ENCODE data around the gene CNTROB. TPM values are rescaled to one million over a fixed set of nuclear protein-coding genes. Genes with fewer than 3 reads are reported as not detected.
"Not testable (repeated sequence)": the region's sequence is repeated elsewhere in the genome, so short reads cannot be mapped to it uniquely, and the experiment has no call there.

The CNTROB gene
- total RNA-seq, 1 donor from 2014 or later: 30.2 TPM

GRCh38 chr17:7945651-7946050 is 13.6 kb downstream of the CNTROB start:
- no peak for TF ChIP-seq CTCF (IDR thresholded peaks at IDR 0.05)
- Mint-ChIP-seq H3K4me1 (ENCODE audit: unreplicated experiment) (no peaks in the 10 kb centered on the region), H3K27me3 (ENCODE audit: unreplicated experiment) (no peaks in the 10 kb centered on the region), H3K36me3 (ENCODE audit: unreplicated experiment) (peaks cover 51% of the 10 kb centered on the region), H3K9me3 (ENCODE audit: unreplicated experiment) (no peaks in the 10 kb centered on the region), H3K27ac (ENCODE audit: unreplicated experiment) (no peak overlapping the region), H3K4me3 (ENCODE audit: unreplicated experiment) (no peak overlapping the region)
- no peak for DNase-seq (ENCODE audit: extremely low spot score, unreplicated experiment)

GRCh38 chr17:7946441-7946840 is 14.4 kb downstream of the CNTROB start:
- no peak overlapping the region for H3K27ac Mint-ChIP-seq (ENCODE audit: unreplicated experiment)
- H3K27me3 Mint-ChIP-seq (ENCODE audit: unreplicated experiment): no peaks in the 10 kb centered on the region
- DNase-seq (ENCODE audit: extremely low spot score, unreplicated experiment): no peak
- peaks cover 47% of the 10 kb centered on the region for H3K36me3 Mint-ChIP-seq (ENCODE audit: unreplicated experiment)
- no peaks in the 10 kb centered on the region for H3K9me3 Mint-ChIP-seq (ENCODE audit: unreplicated experiment)
- no peak for TF ChIP-seq CTCF (IDR thresholded peaks at IDR 0.05)
- H3K4me3 Mint-ChIP-seq (ENCODE audit: unreplicated experiment): no peak overlapping the region
- no peaks in the 10 kb centered on the region for H3K4me1 Mint-ChIP-seq (ENCODE audit: unreplicated experiment)

GRCh38 chr17:7947651-7948050 is 15.6 kb downstream of the CNTROB start:
- H3K4me3 Mint-ChIP-seq (ENCODE audit: unreplicated experiment): no peak overlapping the region

GRCh38 chr17:7950578-7950977 is 18.6 kb downstream of the CNTROB start:
- Mint-ChIP-seq H3K27ac (ENCODE audit: unreplicated experiment) (no peak overlapping the region), H3K27me3 (ENCODE audit: unreplicated experiment) (no peaks in the 10 kb centered on the region), H3K9me3 (ENCODE audit: unreplicated experiment) (no peaks in the 10 kb centered on the region), H3K4me1 (ENCODE audit: unreplicated experiment) (no peaks in the 10 kb centered on the region), H3K4me3 (ENCODE audit: unreplicated experiment) (no peak overlapping the region), H3K36me3 (ENCODE audit: unreplicated experiment) (peaks cover 34% of the 10 kb centered on the region)
- DNase-seq (ENCODE audit: extremely low spot score, unreplicated experiment): no peak
- TF ChIP-seq CTCF (IDR thresholded peaks at IDR 0.05): no peak

More at GRCh38 chr17:7947651-7948050, 15.6 kb downstream of the CNTROB start:
- Mint-ChIP-seq H3K27me3 (ENCODE audit: unreplicated experiment) (no peaks in the 10 kb centered on the region), H3K9me3 (ENCODE audit: unreplicated experiment) (no peaks in the 10 kb centered on the region), H3K36me3 (ENCODE audit: unreplicated experiment) (peaks cover 44% of the 10 kb centered on the region), H3K4me1 (ENCODE audit: unreplicated experiment) (no peaks in the 10 kb centered on the region), H3K27ac (ENCODE audit: unreplicated experiment) (no peak overlapping the region)
- TF ChIP-seq CTCF (IDR thresholded peaks at IDR 0.05): no peak
- no peak for DNase-seq (ENCODE audit: extremely low spot score, unreplicated experiment)

- no peaks in the 10 kb centered on the region for H3K9me3 Mint-ChIP-seq (ENCODE audit: unreplicated experiment)
- no peak for TF ChIP-seq CTCF (IDR thresholded peaks at IDR 0.05)
- H3K27ac Mint-ChIP-seq (ENCODE audit: unreplicated experiment): no peak overlapping the region
- no peak overlapping the region for H3K4me3 Mint-ChIP-seq (ENCODE audit: unreplicated experiment)
- H3K36me3 Mint-ChIP-seq (ENCODE audit: unreplicated experiment): peaks cover 31% of the 10 kb centered on the region
- no peaks in the 10 kb centered on the region for H3K27me3 Mint-ChIP-seq (ENCODE audit: unreplicated experiment)
- no peak for DNase-seq (ENCODE audit: extremely low spot score, unreplicated experiment)
- H3K4me1 Mint-ChIP-seq (ENCODE audit: unreplicated experiment): peaks cover 2% of the 10 kb centered on the region
These were observed 19.3 kb downstream of the CNTROB start for GRCh38 chr17:7951143-7951792.

GRCh38 chr17:7953266-7953665 is 21.3 kb downstream of the CNTROB start:
- not testable (repeated sequence) for DNase-seq (ENCODE audit: extremely low spot score, unreplicated experiment); H3K4me3 Mint-ChIP-seq (ENCODE audit: unreplicated experiment); H3K9me3 Mint-ChIP-seq (ENCODE audit: unreplicated experiment); H3K27me3 Mint-ChIP-seq (ENCODE audit: unreplicated experiment); H3K4me1 Mint-ChIP-seq (ENCODE audit: unreplicated experiment); H3K27ac Mint-ChIP-seq (ENCODE audit: unreplicated experiment)
- H3K36me3 Mint-ChIP-seq (ENCODE audit: unreplicated experiment): peaks cover 20% of the 10 kb centered on the region

All from osteocyte (in vitro differentiated cells).